OCI-M1 (cell line): ENCODE measurements around the gene TSPAN3.

ENCODE experiments used
- DNase-seq: peaks from one replicate; lab custom pipeline; 2025; lab: John Stamatoyannopoulos, UW

Gene TSPAN3

DNA sequence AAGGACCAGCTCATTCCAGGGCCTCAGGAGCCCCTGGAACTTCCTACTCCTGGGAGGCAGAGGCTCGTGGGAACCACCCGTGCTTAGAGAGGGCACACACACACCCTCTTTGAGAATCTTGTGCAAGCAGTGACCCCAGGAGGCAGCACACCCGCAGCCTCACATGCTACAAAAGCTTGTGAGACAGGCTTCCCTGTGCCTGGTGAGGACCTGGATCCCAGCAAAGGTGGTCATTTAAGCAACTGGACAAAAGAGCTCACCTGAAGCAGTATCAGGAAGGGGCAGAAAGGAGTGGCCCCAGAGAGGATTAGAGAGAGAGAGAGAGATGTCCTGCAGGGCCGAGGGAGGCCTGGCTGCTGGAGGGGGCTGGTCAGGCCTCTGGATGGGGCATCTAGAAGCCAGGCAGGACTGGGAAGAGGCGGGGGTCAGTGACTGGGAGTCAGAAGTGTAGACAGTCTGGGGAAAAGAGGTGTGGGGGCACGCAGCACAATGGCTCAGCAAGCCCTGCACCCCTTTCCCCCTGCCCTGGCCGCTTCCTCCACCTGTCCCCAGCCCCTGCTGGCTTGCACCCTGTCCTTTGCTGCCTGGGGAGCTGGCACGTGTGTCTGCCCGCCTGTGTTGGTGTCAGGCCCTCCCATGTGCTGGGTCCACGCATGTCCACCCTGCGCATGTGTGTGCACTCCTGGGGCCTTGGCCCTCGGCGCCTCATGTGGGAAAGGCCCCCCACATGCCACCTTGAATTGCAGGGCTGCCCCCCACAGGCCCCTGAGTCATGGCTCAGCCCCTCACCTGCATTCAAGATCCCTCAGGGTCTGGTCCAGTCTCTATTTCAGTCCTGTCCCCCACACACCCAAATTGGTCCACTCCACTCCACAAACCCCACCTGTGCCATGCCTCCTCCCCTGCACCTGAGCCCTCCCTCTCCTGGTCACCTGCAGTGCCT, 36.9 kb downstream of the TSPAN3 start:
- no peak for DNase-seq

- DNase-seq, result no peak
These were observed 37.5 kb downstream of the TSPAN3 start for GRCh38 chr15:77033417-77033728.

GRCh38 chr15:77032647-77033416, 38.1 kb downstream of the TSPAN3 start:
- no peak for DNase-seq

DNA sequence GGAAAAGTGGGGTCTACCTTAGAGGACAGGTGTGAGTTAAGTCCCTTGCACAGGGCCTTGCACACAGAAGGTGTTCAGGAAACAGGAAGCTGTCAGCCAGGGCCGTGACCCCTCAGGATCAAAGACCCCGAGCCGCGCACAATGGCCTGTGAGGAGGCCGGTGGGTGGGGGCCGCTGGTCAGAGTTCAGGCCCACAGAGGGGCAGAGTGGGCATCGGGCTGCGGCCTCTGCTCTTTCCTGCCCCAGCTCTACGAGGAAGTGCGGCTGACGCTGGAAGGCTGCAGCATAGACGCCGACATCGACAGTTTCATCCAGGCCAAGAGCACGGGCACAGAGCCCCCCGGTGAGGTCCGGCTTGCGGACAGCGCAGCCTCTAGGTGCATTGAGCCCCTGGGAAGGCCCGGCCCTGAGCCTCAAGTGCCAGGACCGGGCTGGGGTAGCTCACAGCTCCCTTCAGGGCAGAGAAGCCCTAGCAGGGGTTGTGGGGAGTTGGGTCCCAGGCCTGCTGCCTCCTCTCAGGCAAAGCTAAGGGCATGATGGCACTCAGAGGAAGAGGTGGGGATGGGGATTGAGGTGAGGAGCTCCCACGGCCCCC, 38.8 kb downstream of the TSPAN3 start:
- DNase-seq, result no peak

GRCh38 chr15:77031376-77032050, 39.4 kb downstream of the TSPAN3 start:
- peak; percentile 49 for DNase-seq

- DNase-seq, result no peak
These were observed 40.0 kb downstream of the TSPAN3 start for GRCh38 chr15:77030928-77031375.

GRCh38 chr15:77030048-77030927, 40.6 kb downstream of the TSPAN3 start:
- no peak for DNase-seq

- no peak for DNase-seq
These were observed 41.5 kb downstream of the TSPAN3 start for GRCh38 chr15:77029166-77030047.

- DNase-seq, result no peak
These were observed 42.3 kb downstream of the TSPAN3 start for GRCh38 chr15:77028451-77029165.

- no peak for DNase-seq
These were observed 43.0 kb downstream of the TSPAN3 start for GRCh38 chr15:77027697-77028450.

GRCh38 chr15:77027111-77027696, 43.7 kb downstream of the TSPAN3 start:
- no peak for DNase-seq

- no peak for DNase-seq
These were observed 44.3 kb downstream of the TSPAN3 start for GRCh38 chr15:77026501-77027110.

DNA sequence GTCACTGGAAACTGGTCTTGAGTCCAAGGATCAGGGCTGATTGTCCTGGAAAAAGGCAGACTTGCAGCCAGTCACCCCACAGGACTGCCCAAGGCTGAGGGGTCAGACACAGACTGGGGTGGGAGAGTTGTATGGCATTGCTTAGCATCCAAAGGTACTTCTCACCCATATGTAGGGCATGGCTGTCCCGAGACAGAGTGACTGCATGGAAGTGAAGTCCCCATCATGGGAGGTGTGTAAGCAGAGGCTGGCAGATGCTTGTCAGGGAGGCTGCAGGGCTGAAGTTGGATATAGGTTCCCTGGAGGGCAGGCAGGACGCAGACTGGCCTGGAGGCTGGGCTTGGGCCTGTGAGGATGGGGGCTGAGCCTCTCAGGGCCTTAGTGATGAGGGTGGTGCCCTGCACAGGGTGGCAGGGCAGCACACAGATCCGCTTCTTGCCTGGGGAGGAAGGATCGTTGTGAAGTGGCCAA, 44.9 kb downstream of the TSPAN3 start:
- no peak for DNase-seq

DNA sequence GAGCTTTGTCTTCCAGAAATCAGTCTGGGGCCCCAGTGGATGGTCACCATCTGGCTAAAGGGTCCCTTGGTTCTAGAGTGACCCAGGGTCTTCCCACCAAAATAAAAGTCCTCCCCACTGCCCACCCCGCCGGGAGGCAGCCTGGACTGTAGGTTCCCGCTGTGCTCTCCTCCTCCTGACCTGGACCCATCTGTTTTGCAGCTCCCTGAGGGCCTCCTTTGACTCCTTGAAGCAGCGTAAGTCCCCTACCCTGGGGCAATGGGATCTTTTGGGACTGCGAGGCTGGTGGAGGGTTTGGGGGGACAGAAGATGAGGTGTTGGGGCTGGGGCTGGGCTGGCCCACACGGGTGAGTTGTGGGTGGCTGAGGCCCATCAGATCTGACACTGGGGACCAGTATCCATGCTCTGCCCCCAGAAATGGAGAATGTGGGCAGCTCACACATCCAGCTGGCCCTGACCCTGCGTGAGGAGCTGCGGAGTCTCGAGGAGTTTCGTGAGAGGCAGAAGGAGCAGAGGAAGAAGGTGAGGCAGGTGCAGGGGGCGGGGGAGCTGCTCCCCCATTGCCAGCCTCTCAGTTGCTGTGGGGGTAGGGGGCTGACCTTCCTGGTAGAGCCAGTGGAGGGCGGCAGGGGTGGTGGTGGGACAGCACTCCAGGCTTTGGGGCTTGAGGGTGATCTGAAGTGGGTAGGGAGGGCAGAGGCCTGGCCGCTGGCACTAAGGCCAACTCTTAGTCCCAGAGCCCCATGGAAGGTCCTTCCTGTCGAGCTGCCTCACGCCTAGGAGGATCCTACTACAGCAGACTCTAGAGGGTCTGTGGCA, 45.6 kb downstream of the TSPAN3 start:
- DNase-seq, result no peak

DNA sequence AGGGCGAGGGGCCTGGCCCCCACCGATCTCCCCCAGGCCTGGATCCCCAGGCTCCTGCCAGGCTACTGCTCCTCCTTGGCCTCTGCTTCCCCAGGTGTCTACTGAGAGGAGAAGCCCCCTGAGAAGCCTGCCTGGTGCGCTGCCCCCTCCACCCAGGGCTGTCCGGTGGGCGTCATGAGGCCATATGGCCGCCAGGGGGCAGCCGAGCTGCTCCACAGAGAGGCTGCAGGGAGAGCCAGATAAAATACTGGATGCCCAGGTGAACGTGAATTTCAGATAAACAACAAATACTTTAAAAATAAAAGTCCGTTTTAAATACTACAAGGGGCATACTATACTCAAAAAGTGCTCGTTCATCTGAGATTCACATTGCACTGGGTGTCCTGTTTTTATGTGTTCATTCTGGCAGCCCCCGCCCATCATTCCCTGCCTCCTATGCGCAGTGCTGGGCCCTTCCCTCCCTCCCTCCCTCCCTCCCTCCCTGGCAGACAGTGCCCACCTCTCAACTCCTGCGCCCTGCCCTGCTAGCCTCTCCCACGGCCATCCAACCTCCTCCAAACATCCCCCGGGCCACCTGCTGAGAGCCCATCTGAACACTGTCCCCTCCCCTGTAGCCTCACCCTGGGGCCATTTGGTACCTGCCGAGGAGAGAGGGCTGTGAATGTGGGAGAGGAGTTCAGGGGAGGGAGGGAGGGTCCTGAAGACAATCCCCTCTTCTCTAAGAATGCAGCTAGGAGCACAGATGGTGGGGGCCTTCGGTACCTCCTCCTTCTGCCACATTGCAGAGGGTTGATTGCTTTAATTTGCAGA, 46.4 kb downstream of the TSPAN3 start:
- peak; percentile 67 for DNase-seq
